Astrocyte (in vitro differentiated cells and primary cell): ENCODE results near the gene PRMT3. TPM values are rescaled to one million over a fixed set of nuclear protein-coding genes. Genes with fewer than 3 reads are reported as not detected.

Experiments used
- DNase-seq: peaks from one replicate; pipeline ENCODE4 v3.0.0-alpha.2; 2010; ENCODE audit warnings: low read depth
- FAIRE-seq: peaks from 2 replicates; lab custom pipeline; 2011; peaks lifted over from hg19 to GRCh38; lab: Jason Lieb, UNC
- H2AFZ ChIP-seq: 2 replicates; pipeline ENCODE4 v1.6.0; 2012; ENCODE audit warnings: low read depth, low read length, inconsistent platforms
- H3K27ac ChIP-seq: 2 replicates; pipeline ENCODE4 v1.5.1; 2011; ENCODE audit warnings: low read depth, low read length, inconsistent platforms
- H3K27me3 ChIP-seq: 2 replicates; pipeline ENCODE4 v1.6.0; 2011; ENCODE audit warnings: low read length, inconsistent platforms; ENCODE audit not compliant: insufficient read depth
- H3K36me3 ChIP-seq: 2 replicates; pipeline ENCODE4 v1.5.1; 2011; ENCODE audit warnings: low read length, inconsistent platforms; ENCODE audit not compliant: insufficient read depth
- H3K4me1 ChIP-seq: 2 replicates; pipeline ENCODE4 v1.5.1; 2011; ENCODE audit warnings: low read length, inconsistent platforms; ENCODE audit not compliant: insufficient read depth
- H3K4me2 ChIP-seq: 2 replicates; pipeline ENCODE4 v1.6.0; 2012; ENCODE audit warnings: low read length, inconsistent platforms
- H3K4me3 ChIP-seq: 2 replicates; pipeline ENCODE4 v1.5.1; 2011; ENCODE audit warnings: low read depth, mild to moderate bottlenecking, low read length, inconsistent platforms; ENCODE audit not compliant: insufficient read depth
- H3K79me2 ChIP-seq: 2 replicates; pipeline ENCODE4 v1.6.0; 2012; ENCODE audit warnings: mild to moderate bottlenecking, low read length, inconsistent platforms; ENCODE audit not compliant: insufficient read depth
- H3K9ac ChIP-seq: 2 replicates; pipeline ENCODE4 v1.6.0; 2012; ENCODE audit warnings: mild to moderate bottlenecking, low read length, inconsistent platforms
- H3K9me3 ChIP-seq: 2 replicates; pipeline ENCODE4 v1.5.1; 2012; ENCODE audit warnings: low read depth, mild to moderate bottlenecking, low read length, inconsistent platforms; ENCODE audit not compliant: insufficient read depth
- H4K20me1 ChIP-seq: 2 replicates; pipeline ENCODE4 v1.6.0; 2012; ENCODE audit warnings: low read length, inconsistent platforms; ENCODE audit not compliant: insufficient read depth
- H3K27ac Mint-ChIP-seq: one replicate; pipeline ENCODE4 v1.8.0; 2021; ENCODE audit warnings: mild to moderate bottlenecking, mixed read lengths; ENCODE audit not compliant: unreplicated experiment
- H3K27me3 Mint-ChIP-seq: one replicate; pipeline ENCODE4 v1.8.0; 2021; ENCODE audit warnings: low read depth, mixed read lengths; ENCODE audit not compliant: unreplicated experiment
- H3K36me3 Mint-ChIP-seq: one replicate; pipeline ENCODE4 v1.8.0; 2021; ENCODE audit warnings: low read depth, mixed read lengths; ENCODE audit not compliant: unreplicated experiment
- H3K4me1 Mint-ChIP-seq: one replicate; pipeline ENCODE4 v1.8.0; 2021; ENCODE audit warnings: low read depth, mixed read lengths; ENCODE audit not compliant: unreplicated experiment
- H3K4me3 Mint-ChIP-seq: one replicate; pipeline ENCODE4 v1.8.0; 2021; ENCODE audit warnings: mild to moderate bottlenecking, moderate library complexity, mixed read lengths; ENCODE audit not compliant: unreplicated experiment
- H3K9me3 Mint-ChIP-seq: one replicate; pipeline ENCODE4 v1.8.0; 2021; ENCODE audit warnings: mild to moderate bottlenecking, mixed read lengths; ENCODE audit not compliant: unreplicated experiment
- CTCF ChIP-seq: IDR thresholded peaks from 2 replicates; pipeline ENCODE4 v1.5.1; 2011; ENCODE audit warnings: low read depth, mild to moderate bottlenecking, inconsistent platforms, low read length, moderate library complexity; ENCODE audit not compliant: insufficient read depth
- EZH2 ChIP-seq: IDR thresholded peaks from 2 replicates; pipeline ENCODE4 v1.6.1; 2012; ENCODE audit warnings: mild to moderate bottlenecking, low read length, inconsistent platforms; ENCODE audit not compliant: insufficient read depth
- total RNA-seq: library from RNA; stranded (reverse); gene quantifications from 2 replicates; pipeline ENCODE4 v1.2.1, GENCODE V29; 2021

PRMT3 gene
- total RNA-seq, 1 donor from 2014 or later, result 10.5 TPM

- peaks cover 4% of the 10 kb centered on the region for H3K27me3 Mint-ChIP-seq
- no peak overlapping the region for H3K27ac Mint-ChIP-seq
- FAIRE-seq, result no peak
These were observed 25.0 kb upstream of the PRMT3 start for GRCh38 chr11:20362481-20362880.

GRCh38 chr11:20363149-20363499, 24.4 kb upstream of the PRMT3 start:
- Histone ChIP-seq H3K27me3 (no peaks in the 10 kb centered on the region), H3K4me2 (peak overlapping the region; percentile 83), H3K9me3 (no peaks in the 10 kb centered on the region), H3K36me3 (no peaks in the 10 kb centered on the region), H4K20me1 (no peaks in the 10 kb centered on the region), H3K79me2 (no peaks in the 10 kb centered on the region), H3K4me3 (peak overlapping the region; percentile 60), H3K4me1 (peaks cover 12% of the 10 kb centered on the region), H2AFZ (peak overlapping the region; percentile 79), H3K9ac (no peak overlapping the region), H3K27ac (no peak overlapping the region)
- Mint-ChIP-seq H3K9me3 (peaks cover 3% of the 10 kb centered on the region), H3K4me1 (peaks cover 22% of the 10 kb centered on the region), H3K4me3 (peak overlapping the region; percentile 88), H3K36me3 (no peaks in the 10 kb centered on the region), H3K27ac (peak overlapping the region; percentile 26), H3K27me3 (peaks cover 4% of the 10 kb centered on the region)
- DNase-seq (no peak), FAIRE-seq (no peak)
- TF ChIP-seq CTCF (no peak), EZH2 (no peak)

More at GRCh38 chr11:20362481-20362880, 25.0 kb upstream of the PRMT3 start:
- Histone ChIP-seq H3K9ac (no peak overlapping the region), H4K20me1 (no peaks in the 10 kb centered on the region), H3K27ac (no peak overlapping the region), H3K79me2 (no peaks in the 10 kb centered on the region), H3K27me3 (peaks cover 4% of the 10 kb centered on the region), H3K4me3 (no peak overlapping the region), H2AFZ (no peak overlapping the region), H3K36me3 (no peaks in the 10 kb centered on the region), H3K4me2 (no peak overlapping the region), H3K9me3 (no peaks in the 10 kb centered on the region), H3K4me1 (peaks cover 11% of the 10 kb centered on the region)
- Mint-ChIP-seq H3K4me3 (peak overlapping the region; percentile 88), H3K4me1 (peaks cover 18% of the 10 kb centered on the region), H3K36me3 (no peaks in the 10 kb centered on the region), H3K9me3 (peaks cover 3% of the 10 kb centered on the region)
- TF ChIP-seq CTCF (no peak), EZH2 (no peak)
- no peak for DNase-seq

- FAIRE-seq (no peak), DNase-seq (peak; percentile 27)
- H3K27me3 Mint-ChIP-seq, result peaks cover 4% of the 10 kb centered on the region
- TF ChIP-seq EZH2 (no peak), CTCF (no peak)
- peaks cover 18% of the 10 kb centered on the region for H3K4me1 ChIP-seq
- peak within 1 kb of the TSS; percentile 61 for H3K9ac ChIP-seq
- H3K9me3 Mint-ChIP-seq, result peaks cover 3% of the 10 kb centered on the region
- H3K27ac Mint-ChIP-seq, result peak within 1 kb of the TSS; percentile 26
- H3K36me3 ChIP-seq, result no peaks in the 10 kb centered on the region
- no peaks in the 10 kb centered on the region for H3K27me3 ChIP-seq
- peaks cover 26% of the 10 kb centered on the region for H3K4me1 Mint-ChIP-seq
- H3K4me3 ChIP-seq, result peak within 1 kb of the TSS; percentile 60
- no peaks in the 10 kb centered on the region for H4K20me1 ChIP-seq
- peak within 1 kb of the TSS; percentile 79 for H2AFZ ChIP-seq
- peak within 1 kb of the TSS; percentile 88 for H3K4me3 Mint-ChIP-seq
- no peaks in the 10 kb centered on the region for H3K9me3 ChIP-seq
- no peaks in the 10 kb centered on the region for H3K36me3 Mint-ChIP-seq
- H3K27ac ChIP-seq, result no peak within 1 kb of the TSS
- H3K79me2 ChIP-seq, result no peaks in the 10 kb centered on the region
- peak within 1 kb of the TSS; percentile 83 for H3K4me2 ChIP-seq
These were observed 23.8 kb upstream of the PRMT3 start, which contains the start of gene HTATIP2 for GRCh38 chr11:20363500-20364340. Gene HTATIP2 (plus strand): TSS chr11:20363714. CDS start chr11:20364238, 524 bp downstream.
